ENCODE data around the gene P2RY8. TPM values are rescaled to one million over a fixed set of nuclear protein-coding genes. Genes with fewer than 3 reads are reported as not detected.

P2RY8 gene
- total RNA-seq, 3 donors from 2014 or later: 0.87 to 2.0 (median 2.0) TPM

DNA sequence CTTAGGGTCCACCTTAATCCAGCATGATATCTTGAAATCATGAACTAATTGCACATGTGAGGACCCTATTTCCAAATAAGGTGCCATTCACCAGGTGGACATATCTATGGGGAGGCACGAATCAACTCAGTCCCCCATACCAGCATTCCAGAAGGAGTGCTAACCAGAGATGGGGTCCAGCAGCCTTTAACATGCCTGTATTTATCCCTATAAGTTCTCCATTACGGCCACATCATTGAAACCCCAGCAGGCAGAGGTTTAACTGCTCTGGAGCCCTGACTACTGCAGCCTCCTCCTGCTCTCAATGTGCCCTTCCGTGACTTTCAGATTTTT is 81.1 kb downstream of the P2RY8 start:
- H3K9me3 ChIP-seq: no peaks in the 10 kb centered on the region
- ATAC-seq: no peak
- no peaks in the 10 kb centered on the region for H3K36me3 ChIP-seq (ENCODE audit: low read depth)
- no peak overlapping the region for H3K4me3 ChIP-seq
- TF ChIP-seq, protein P1, sequence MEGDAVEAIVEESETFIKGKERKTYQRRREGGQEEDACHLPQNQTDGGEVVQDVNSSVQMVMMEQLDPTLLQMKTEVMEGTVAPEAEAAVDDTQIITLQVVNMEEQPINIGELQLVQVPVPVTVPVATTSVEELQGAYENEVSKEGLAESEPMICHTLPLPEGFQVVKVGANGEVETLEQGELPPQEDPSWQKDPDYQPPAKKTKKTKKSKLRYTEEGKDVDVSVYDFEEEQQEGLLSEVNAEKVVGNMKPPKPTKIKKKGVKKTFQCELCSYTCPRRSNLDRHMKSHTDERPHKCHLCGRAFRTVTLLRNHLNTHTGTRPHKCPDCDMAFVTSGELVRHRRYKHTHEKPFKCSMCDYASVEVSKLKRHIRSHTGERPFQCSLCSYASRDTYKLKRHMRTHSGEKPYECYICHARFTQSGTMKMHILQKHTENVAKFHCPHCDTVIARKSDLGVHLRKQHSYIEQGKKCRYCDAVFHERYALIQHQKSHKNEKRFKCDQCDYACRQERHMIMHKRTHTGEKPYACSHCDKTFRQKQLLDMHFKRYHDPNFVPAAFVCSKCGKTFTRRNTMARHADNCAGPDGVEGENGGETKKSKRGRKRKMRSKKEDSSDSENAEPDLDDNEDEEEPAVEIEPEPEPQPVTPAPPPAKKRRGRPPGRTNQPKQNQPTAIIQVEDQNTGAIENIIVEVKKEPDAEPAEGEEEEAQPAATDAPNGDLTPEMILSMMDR (IDR thresholded peaks at IDR 0.05): no peak
- intact Hi-C loops (cut with DNase I, micrococcal nuclease): no loop called here
- no peak for DNase-seq
- peaks cover 9% of the 10 kb centered on the region for H3K4me1 ChIP-seq (ENCODE audit: low read depth)

DNA sequence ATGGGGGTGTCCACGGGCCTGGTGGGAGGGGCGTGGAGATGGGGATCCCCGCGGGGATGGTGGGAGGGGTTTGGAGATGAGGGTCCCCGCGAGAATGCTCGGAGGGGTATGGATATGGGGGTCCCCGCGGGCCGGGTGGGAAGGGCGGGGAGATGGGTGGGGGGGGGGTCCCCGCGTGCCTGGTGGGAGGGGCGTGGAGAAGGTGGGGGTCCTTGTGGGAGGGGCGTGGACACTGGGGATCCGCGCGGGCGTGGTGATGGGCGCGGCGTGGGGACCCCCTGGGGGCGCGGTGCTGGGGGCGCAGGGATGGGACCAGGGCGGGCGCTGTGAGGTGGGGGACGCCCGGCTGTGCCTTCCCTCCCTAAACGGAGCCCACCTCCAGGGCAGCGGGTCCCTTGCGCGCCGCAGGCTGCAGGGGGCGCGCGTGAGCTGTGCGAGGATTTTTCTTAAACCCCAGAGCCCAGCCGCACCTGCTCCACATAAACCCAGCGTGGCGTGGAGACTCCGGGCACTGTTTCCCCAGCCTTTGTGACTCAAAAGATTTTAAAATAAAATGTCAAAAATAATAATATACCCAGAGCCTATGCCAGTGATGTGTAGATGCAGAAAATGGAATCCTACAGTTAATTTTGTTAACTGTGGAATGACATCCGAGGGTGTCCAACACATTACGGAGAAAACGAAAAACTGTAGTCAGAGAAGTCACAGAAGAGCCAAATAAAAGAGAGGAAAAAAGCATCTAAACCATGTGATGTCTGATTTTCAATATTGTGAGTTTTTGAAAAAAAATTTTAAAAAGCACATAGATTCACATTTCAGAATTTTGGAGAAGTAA is 82.8 kb downstream of the P2RY8 start:
- TF ChIP-seq, protein P1 (IDR thresholded peaks at IDR 0.05): peak; percentile 94
- H3K4me1 ChIP-seq (ENCODE audit: low read depth): peaks cover 9% of the 10 kb centered on the region
- ATAC-seq (peak; percentile 53), DNase-seq (peak; percentile 90 to 95 (median 91))
- no peaks in the 10 kb centered on the region for H3K9me3 ChIP-seq
- no peak overlapping the region for H3K4me3 ChIP-seq
- intact Hi-C loops (cut with DNase I, micrococcal nuclease): no loop called here
- no peaks in the 10 kb centered on the region for H3K36me3 ChIP-seq (ENCODE audit: low read depth)

DNA sequence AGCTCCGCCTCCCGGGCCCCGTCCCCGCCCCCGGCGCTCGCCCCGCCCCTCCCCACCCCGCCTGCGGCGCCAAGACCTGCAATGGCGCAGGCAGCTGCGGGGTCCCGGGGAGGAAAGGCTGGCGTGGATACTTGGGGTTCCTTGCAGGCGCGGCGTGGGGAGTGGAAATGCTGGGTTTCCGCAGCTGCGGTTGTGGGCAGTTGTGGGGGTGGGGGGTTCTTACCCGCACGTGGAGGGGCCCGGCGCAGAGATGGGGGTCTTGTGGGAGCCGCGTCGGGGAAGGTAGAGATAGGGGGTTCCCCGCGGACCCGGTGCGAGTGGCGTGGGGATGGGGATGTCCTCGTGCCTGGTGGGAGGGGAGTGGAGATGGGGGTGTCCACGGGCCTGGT is 83.6 kb downstream of the P2RY8 start:
- H3K36me3 ChIP-seq (ENCODE audit: low read depth): no peaks in the 10 kb centered on the region
- peak in 1 of 3 donors; percentile 94 for DNase-seq
- TF ChIP-seq, protein P1 (IDR thresholded peaks at IDR 0.05): no peak
- H3K9me3 ChIP-seq: no peaks in the 10 kb centered on the region
- H3K4me3 ChIP-seq: peak overlapping the region; percentile 46
- peaks cover 9% of the 10 kb centered on the region for H3K4me1 ChIP-seq (ENCODE audit: low read depth)
- intact Hi-C loops (cut with DNase I, micrococcal nuclease): no loop called here
- ATAC-seq: peak; percentile 5

DNA sequence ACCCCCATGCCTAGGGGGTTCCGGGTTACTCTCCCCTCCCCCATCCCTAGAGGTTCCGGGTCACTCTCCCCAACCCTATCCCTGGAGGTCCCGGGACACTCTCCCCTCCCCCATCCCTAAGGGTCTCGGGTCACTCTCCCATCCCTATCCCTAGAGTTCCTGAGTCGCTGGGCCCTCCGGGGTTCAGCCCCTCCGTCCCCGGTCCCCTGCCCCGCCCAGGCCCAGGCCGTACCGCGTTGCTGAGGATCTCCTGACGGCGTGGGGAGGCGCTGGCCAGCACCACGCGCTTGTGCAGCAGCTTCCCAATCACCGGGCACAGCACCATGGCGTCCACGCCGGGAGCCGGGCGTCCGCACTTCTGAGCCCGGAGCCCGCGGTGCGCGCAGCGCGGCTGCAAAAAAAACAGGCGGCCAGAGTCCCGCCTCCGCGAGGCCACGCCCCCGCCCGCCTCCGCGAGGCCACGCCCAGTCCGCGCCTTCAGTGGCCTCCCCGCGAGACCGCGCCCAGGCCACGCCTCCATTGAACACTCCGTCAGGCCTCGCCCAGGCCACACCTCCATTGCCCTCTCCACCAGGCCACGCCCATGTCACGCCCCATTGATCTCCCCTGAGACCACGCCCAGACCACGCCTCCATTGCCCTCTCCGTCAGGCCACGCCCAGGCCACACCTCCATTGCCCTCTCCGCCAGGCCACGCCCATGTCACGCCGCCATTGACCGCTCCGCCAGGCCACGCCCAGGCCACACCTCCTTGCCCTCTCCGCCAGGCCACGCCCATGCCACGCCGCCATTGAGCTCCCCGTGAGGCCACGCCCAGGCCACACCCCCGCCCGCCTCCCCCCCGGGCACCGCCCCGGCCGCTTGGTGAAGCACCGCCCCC is 84.2 kb downstream of the P2RY8 start, which contains the start of gene ASMTL:
Gene ASMTL, minus strand, starts transcription at position 394 of the 879 bp plus-strand sequence. Its CDS starts 69 bp downstream, at position 325.
- H3K4me3 ChIP-seq: peak within 1 kb of the TSS; percentile 46
- H3K9me3 ChIP-seq: no peaks in the 10 kb centered on the region
- peaks cover 9% of the 10 kb centered on the region for H3K4me1 ChIP-seq (ENCODE audit: low read depth)
- TF ChIP-seq, protein P1 (IDR thresholded peaks at IDR 0.05): no peak
- peak; percentile 92 for ATAC-seq
- H3K36me3 ChIP-seq (ENCODE audit: low read depth): no peaks in the 10 kb centered on the region
- DNase-seq: peak; percentile 100
- intact Hi-C loops (cut with DNase I, micrococcal nuclease): no loop called here

DNA sequence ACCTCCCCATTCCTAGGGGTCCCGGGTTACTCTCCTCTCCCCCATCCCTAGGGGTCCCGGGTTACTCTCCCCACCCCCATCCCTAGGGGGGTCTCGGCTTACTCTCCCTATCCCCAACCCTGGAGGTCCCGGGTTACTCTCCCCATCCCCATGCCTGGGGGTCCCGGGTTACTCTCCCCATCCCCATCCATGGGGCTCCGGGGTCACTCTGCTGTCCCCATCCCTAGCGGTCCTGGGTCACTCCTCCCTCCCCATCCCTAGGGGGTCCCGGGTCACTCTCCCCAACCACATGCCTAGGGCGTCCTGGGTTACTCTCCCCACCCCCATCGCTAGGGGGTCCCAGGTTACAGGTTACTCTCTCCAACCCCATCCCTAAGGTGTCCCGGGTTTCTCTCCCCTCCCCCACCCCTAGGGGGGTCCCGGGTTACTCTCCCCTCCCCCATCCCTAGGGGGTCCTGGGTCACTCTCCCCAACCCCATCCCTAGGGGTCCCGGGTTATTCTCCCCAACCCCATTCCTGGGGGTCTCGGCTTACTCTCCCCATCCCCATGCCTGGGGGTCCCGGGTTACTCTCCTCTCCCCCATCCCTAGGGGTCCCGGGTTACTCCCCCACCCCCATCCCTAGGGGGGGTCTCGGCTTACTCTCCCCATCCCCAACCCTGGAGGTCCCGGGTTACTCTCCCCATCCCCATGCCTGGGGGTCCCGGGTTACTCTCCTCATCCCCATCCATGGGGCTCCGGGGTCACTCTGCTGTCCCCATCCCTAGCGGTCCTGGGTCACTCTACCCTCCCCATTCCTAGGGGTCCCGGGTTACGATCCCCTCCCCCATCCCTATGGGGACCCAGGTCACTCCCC is 85.1 kb downstream of the P2RY8 start:
- DNase-seq (peak; percentile 40 to 74 (median 64)), ATAC-seq (no peak)
- intact Hi-C loops (cut with DNase I, micrococcal nuclease): no loop called here
- no peaks in the 10 kb centered on the region for H3K9me3 ChIP-seq
- TF ChIP-seq, protein P1 (IDR thresholded peaks at IDR 0.05): no peak
- H3K4me1 ChIP-seq (ENCODE audit: low read depth): peaks cover 9% of the 10 kb centered on the region
- H3K36me3 ChIP-seq (ENCODE audit: low read depth): no peaks in the 10 kb centered on the region
- peak overlapping the region; percentile 46 for H3K4me3 ChIP-seq

All from mucosa of descending colon (tissue), 3 donors.